ENCODE results near the gene OR8G1. TPM values are rescaled to one million over a fixed set of nuclear protein-coding genes. Genes with fewer than 3 reads are reported as not detected.

The OR8G1 gene
- total RNA-seq, 2 experiments from 2014 or later, result not detected

GRCh38 chr11:124296016-124296415, 55.1 kb downstream of the OR8G1 start:
- no peak overlapping the region for H3K4me3 ChIP-seq (ENCODE audit: low read depth, low read length, poor library complexity, severe bottlenecking)
- ChIA-PET POLR2A (no interaction called here), CTCF (ENCODE audit: unreplicated experiment) (no interaction called here)
- H3K27ac ChIP-seq (ENCODE audit: low read depth, low read length, poor library complexity, severe bottlenecking), result no peak overlapping the region
- no peak for TF ChIP-seq EZH2phosphoT487 (IDR thresholded peaks at IDR 0.05; ENCODE audit: borderline replicate concordance, low read depth, low read length)
- no peak for TF ChIP-seq CTCF (conservative IDR thresholded peaks at IDR 0.05; ENCODE audit: low read length)
- H3K4me2 ChIP-seq (ENCODE audit: low read length), result no peak overlapping the region
- no peak for DNase-seq (ENCODE audit: low spot score)
- no peaks in the 10 kb centered on the region for H4K20me1 ChIP-seq (ENCODE audit: insufficient read depth, low read length)
- H3K4me1 ChIP-seq (ENCODE audit: insufficient read depth, low read length, poor library complexity, severe bottlenecking), result no peaks in the 10 kb centered on the region
- H3K36me3 ChIP-seq (ENCODE audit: insufficient read depth, low read length), result no peaks in the 10 kb centered on the region
- H3K9me2 ChIP-seq (ENCODE audit: insufficient read depth, low read length), result no peaks in the 10 kb centered on the region
- no TSS peak for BruUV-seq (replicated peaks)
- H2AFZ ChIP-seq (ENCODE audit: low read length), result no peak overlapping the region
- intact Hi-C loops (cut with micrococcal nuclease; ENCODE audit: unreplicated experiment), result no loop called here
- no peaks in the 10 kb centered on the region for H3K79me2 ChIP-seq (ENCODE audit: insufficient read depth, low read depth, low read length)
- no peaks in the 10 kb centered on the region for H3K9me3 ChIP-seq (ENCODE audit: low read length)

GRCh38 chr11:124297921-124298320, 57.0 kb downstream of the OR8G1 start:
- intact Hi-C loops (cut with micrococcal nuclease; ENCODE audit: unreplicated experiment), result no loop called here

GRCh38 chr11:124301548-124301947, 60.7 kb downstream of the OR8G1 start:
- BruUV-seq (replicated peaks), result no TSS peak
- no peak overlapping the region for H3K4me2 ChIP-seq (ENCODE audit: low read length)

More at GRCh38 chr11:124297921-124298320, 57.0 kb downstream of the OR8G1 start:
- Histone ChIP-seq H3K4me3 (ENCODE audit: low read depth, low read length, poor library complexity, severe bottlenecking) (no peak overlapping the region), H2AFZ (ENCODE audit: low read length) (no peak overlapping the region), H3K36me3 (ENCODE audit: insufficient read depth, low read length) (no peaks in the 10 kb centered on the region), H3K27ac (ENCODE audit: low read depth, low read length, poor library complexity, severe bottlenecking) (no peak overlapping the region), H3K4me1 (ENCODE audit: insufficient read depth, low read length, poor library complexity, severe bottlenecking) (no peaks in the 10 kb centered on the region), H3K9me2 (ENCODE audit: insufficient read depth, low read length) (no peaks in the 10 kb centered on the region), H3K4me2 (ENCODE audit: low read length) (no peak overlapping the region), H3K9me3 (ENCODE audit: low read length) (no peaks in the 10 kb centered on the region), H4K20me1 (ENCODE audit: insufficient read depth, low read length) (no peaks in the 10 kb centered on the region), H3K79me2 (ENCODE audit: insufficient read depth, low read depth, low read length) (no peaks in the 10 kb centered on the region)
- DNase-seq (ENCODE audit: low spot score), result no peak
- ChIA-PET CTCF (ENCODE audit: unreplicated experiment) (no interaction called here), POLR2A (no interaction called here)
- no TSS peak for BruUV-seq (replicated peaks)
- TF ChIP-seq CTCF (conservative IDR thresholded peaks at IDR 0.05; ENCODE audit: low read length), result no peak
- no peak for TF ChIP-seq EZH2phosphoT487 (IDR thresholded peaks at IDR 0.05; ENCODE audit: borderline replicate concordance, low read depth, low read length)

More at GRCh38 chr11:124301548-124301947, 60.7 kb downstream of the OR8G1 start:
- DNase-seq (ENCODE audit: low spot score), result no peak
- ChIA-PET POLR2A (no interaction called here), CTCF (ENCODE audit: unreplicated experiment) (no interaction called here)
- no peaks in the 10 kb centered on the region for H3K36me3 ChIP-seq (ENCODE audit: insufficient read depth, low read length)
- TF ChIP-seq EZH2phosphoT487 (IDR thresholded peaks at IDR 0.05; ENCODE audit: borderline replicate concordance, low read depth, low read length) (no peak), CTCF (conservative IDR thresholded peaks at IDR 0.05; ENCODE audit: low read length) (no peak)
- H3K9me3 ChIP-seq (ENCODE audit: low read length), result no peaks in the 10 kb centered on the region
- H2AFZ ChIP-seq (ENCODE audit: low read length), result no peak overlapping the region
- no peaks in the 10 kb centered on the region for H3K79me2 ChIP-seq (ENCODE audit: insufficient read depth, low read depth, low read length)
- intact Hi-C loops (cut with micrococcal nuclease; ENCODE audit: unreplicated experiment), result no loop called here
- no peaks in the 10 kb centered on the region for H4K20me1 ChIP-seq (ENCODE audit: insufficient read depth, low read length)
- no peak overlapping the region for H3K4me3 ChIP-seq (ENCODE audit: low read depth, low read length, poor library complexity, severe bottlenecking)
- H3K27ac ChIP-seq (ENCODE audit: low read depth, low read length, poor library complexity, severe bottlenecking), result no peak overlapping the region
- H3K9me2 ChIP-seq (ENCODE audit: insufficient read depth, low read length), result no peaks in the 10 kb centered on the region
- no peaks in the 10 kb centered on the region for H3K4me1 ChIP-seq (ENCODE audit: insufficient read depth, low read length, poor library complexity, severe bottlenecking)
